HG03280 (cell line): ENCODE results near the gene JDP2.
A peak's percentile ranks its signal among the peaks of the same experiment; 100 is the strongest.

Experiments used
- ATAC-seq: cut with Tn5 transposase; IDR thresholded peaks from one replicate; pipeline ENCODE4 v1.9.1; 2021; ENCODE audit warnings: mild to moderate bottlenecking, moderate library complexity; ENCODE audit not compliant: unreplicated experiment

Gene JDP2

GRCh38 chr14:75511201-75511600 is 83.4 kb downstream of the JDP2 start:
- ATAC-seq: no peak

GRCh38 chr14:75513911-75514672 is 86.3 kb downstream of the JDP2 start:
- ATAC-seq: peak; percentile 34

- peak; percentile 40 for ATAC-seq
Measured at GRCh38 chr14:75514673-75515628, 87.1 kb downstream of the JDP2 start.

GRCh38 chr14:75515629-75515996 is 87.8 kb downstream of the JDP2 start:
- peak; percentile 28 for ATAC-seq

GRCh38 chr14:75518625-75519024 is 90.8 kb downstream of the JDP2 start:
- no peak for ATAC-seq

GRCh38 chr14:75519394-75519793 is 91.6 kb downstream of the JDP2 start:
- no peak for ATAC-seq

- no peak for ATAC-seq
Measured at GRCh38 chr14:75519826-75520728, 92.3 kb downstream of the JDP2 start.

GRCh38 chr14:75520852-75521251 is 93.0 kb downstream of the JDP2 start:
- ATAC-seq: no peak

- ATAC-seq: peak; percentile 28
Measured at GRCh38 chr14:75521415-75522199, 93.8 kb downstream of the JDP2 start.

- peak; percentile 43 for ATAC-seq
Measured at GRCh38 chr14:75522224-75522982, 94.6 kb downstream of the JDP2 start, which contains the start of gene BATF. BATF (plus strand) TSS chr14:75522469; CDS start chr14:75522683, 214 bp downstream.

- no peak for ATAC-seq
Measured at GRCh38 chr14:75522983-75523318, 95.1 kb downstream of the JDP2 start.
